Panc1 (cell line): Measurements from ENCODE around the gene RAB40B. TPM values are rescaled to one million over a fixed set of nuclear protein-coding genes. Genes with fewer than 3 reads are reported as not detected.
A peak's percentile ranks its signal among the peaks of the same experiment; 100 is the strongest.

ENCODE experiments used
- ATAC-seq: fragments of 200-7000 bp; cut with Tn5 transposase; 2 replicates; pipeline ENCODE4 v1.9.1; 2020; ENCODE audit warnings: mild to moderate bottlenecking, moderate library complexity
- BruUV-seq: library from RNA; stranded (reverse); fragments of 400-500 nt; replicated peaks from 2 replicates; lab custom pipeline; 2021; lab: Mats Ljungman, UMichigan
- CTCF ChIA-PET: fragments of 300-600 bp; sonication (Branson Sonifier 250); formaldehyde crosslinking; loops from one replicate; lab custom pipeline; 2022; ENCODE audit warnings: antibody characterized with exemption; lab: Charles Lee
- POLR2A ChIA-PET: fragments of 300-600 bp; sonication (Branson Sonifier 250); formaldehyde crosslinking; loops from one replicate; lab custom pipeline; 2022; ENCODE audit warnings: antibody characterized with exemption; lab: Charles Lee
- DNase-seq: peaks from one replicate; pipeline ENCODE4 v3.0.0-alpha.2; 2010; ENCODE audit warnings: low read depth, low spot score
- H3K27ac ChIP-seq: 2 replicates; pipeline ENCODE4 v1.5.1; 2011; ENCODE audit warnings: mild to moderate bottlenecking, low read length, inconsistent platforms
- H3K27me3 ChIP-seq: fragments of 200-500 bp; sonication (Bioruptor generic); 2 replicates; pipeline ENCODE4 v1.6.0; 2014; ENCODE audit warnings: low read length, inconsistent platforms; ENCODE audit not compliant: control insufficient read depth, insufficient read depth
- H3K36me3 ChIP-seq: fragments of 200-500 bp; sonication (Bioruptor generic); 2 replicates; pipeline ENCODE4 v1.5.1; 2014; ENCODE audit warnings: inconsistent platforms, mild to moderate bottlenecking, low read length, moderate library complexity; ENCODE audit not compliant: control insufficient read depth, insufficient read depth
- H3K4me1 ChIP-seq: 2 replicates; pipeline ENCODE4 v1.5.1; 2011; ENCODE audit warnings: inconsistent platforms, mild to moderate bottlenecking, low read length, moderate library complexity; ENCODE audit not compliant: control insufficient read depth, insufficient read depth
- H3K4me3 ChIP-seq, 2 experiments: 2 replicates each; pipeline ENCODE4 v1.5.1; 2011 to 2012; ENCODE audit warnings: low read depth in 2 of 2, low read length in 2 of 2, mild to moderate bottlenecking in 2 of 2, inconsistent platforms in 1 of 2, moderate library complexity in 1 of 2
- H3K9me3 ChIP-seq: fragments of 200-500 bp; sonication (Bioruptor generic); 2 replicates; pipeline ENCODE4 v1.5.1; 2014; ENCODE audit warnings: low read depth, mild to moderate bottlenecking, inconsistent platforms, low read length, moderate library complexity; ENCODE audit not compliant: control insufficient read depth, insufficient read depth
- CTCF ChIP-seq: fragments of 450-650 bp; IDR thresholded peaks from 2 replicates; pipeline ENCODE4 v1.5.1; 2017; ENCODE audit warnings: mild to moderate bottlenecking
- POLR2AphosphoS5 ChIP-seq: IDR thresholded peaks from 2 replicates; pipeline ENCODE4 v1.6.1; 2012; ENCODE audit warnings: mild to moderate bottlenecking, low read depth, low read length, moderate library complexity
- REST ChIP-seq, 2 experiments: IDR thresholded peaks; 2 replicates each; pipeline ENCODE4 v1.6.1; 2011 to 2012; ENCODE audit warnings: low read depth in 2 of 2, control low read depth in 1 of 2, low read length in 1 of 2, mild to moderate bottlenecking in 1 of 2, moderate library complexity in 1 of 2; ENCODE audit not compliant: insufficient read depth in 1 of 2
- SIN3A ChIP-seq: IDR thresholded peaks from 2 replicates; pipeline ENCODE4 v1.6.1; 2012; ENCODE audit warnings: low read depth, mild to moderate bottlenecking, low read length, moderate library complexity, borderline replicate concordance; ENCODE audit not compliant: insufficient read depth
- TCF7L2 ChIP-seq: IDR thresholded peaks from 2 replicates; pipeline ENCODE4 v1.6.1; 2011; ENCODE audit warnings: mild to moderate bottlenecking, low read depth, low read length, inconsistent platforms
- in situ Hi-C: cut with HindIII; loops from 2 replicates; pipeline ENCODE4 v1.10.0; 2016; ENCODE audit warnings: low sequenced_read_pairs, low pct_unique_long_range_greater_than_20kb
- intact Hi-C: fragments of 100-400 bp; cut with micrococcal nuclease; formaldehyde crosslinking; loops from one replicate; pipeline ENCODE4 v1.10.0; 2022; ENCODE audit not compliant: unreplicated experiment
- total RNA-seq: library from RNA; stranded (reverse); gene quantifications from one replicate; pipeline ENCODE4 v1.2.1, GENCODE V29; 2021; ENCODE audit not compliant: unreplicated experiment

RAB40B gene
- total RNA-seq, 1 experiment from 2014 or later = 7.1 TPM

DNA sequence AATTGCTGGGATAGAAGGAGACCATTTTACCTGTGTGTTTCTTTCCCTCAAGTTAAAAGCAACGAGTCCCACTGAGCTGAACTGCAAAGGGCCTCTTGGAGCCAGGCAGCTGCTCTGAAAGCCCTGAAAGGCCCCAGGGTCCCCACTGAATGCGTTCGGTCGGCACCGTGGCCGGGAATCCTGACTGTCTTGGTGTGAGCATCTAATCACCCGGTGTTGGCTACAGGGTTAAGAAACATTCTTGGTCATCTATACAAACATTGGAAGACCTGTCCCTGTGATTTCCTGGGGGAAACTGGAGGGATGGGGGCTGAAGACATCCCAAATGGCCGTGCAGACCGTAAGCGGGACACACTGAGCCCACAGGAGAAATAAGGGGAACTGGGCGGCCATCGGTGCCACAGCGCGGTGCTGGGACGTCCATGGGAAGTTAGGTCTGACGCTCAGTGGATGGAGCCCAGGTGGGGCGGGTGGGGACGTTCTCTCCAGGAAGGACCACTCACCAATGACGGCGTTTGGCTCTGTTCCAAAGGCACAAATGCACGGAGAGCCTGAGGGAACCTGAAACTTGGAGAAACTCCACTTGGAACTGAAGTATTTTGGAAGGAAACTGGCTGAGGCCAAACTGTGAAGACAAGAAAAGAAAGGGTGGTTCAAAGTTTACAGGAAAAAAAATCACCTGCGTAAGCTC is 82.3 kb downstream of the RAB40B start:
- Histone ChIP-seq H3K27ac (no peak overlapping the region), H3K36me3 (peaks cover 17% of the 10 kb centered on the region; the same call in 1 of the 2 replicates), H3K4me1 (no peaks in the 10 kb centered on the region), H3K4me3 (no peak overlapping the region), H3K9me3 (no peaks in the 10 kb centered on the region), H3K27me3 (no peaks in the 10 kb centered on the region)
- no peak for TF ChIP-seq REST (IDR thresholded peaks at IDR 0.05; ENCODE audit: insufficient read depth in 1 of 2, low read depth in 2 of 2, low read length in 1 of 2)
- TF ChIP-seq POLR2AphosphoS5 = no peak
- TF ChIP-seq CTCF = no peak
- no peak for TF ChIP-seq TCF7L2
- no peak for TF ChIP-seq SIN3A
- intact Hi-C loops = no loop called here
- ChIA-PET POLR2A (no interaction called here), CTCF (no interaction called here)
- in situ Hi-C loops = no loop called here
- DNase-seq (no peak), ATAC-seq (no peak)
- no TSS peak for BruUV-seq

- in situ Hi-C loops (no loop called here), intact Hi-C loops (no loop called here)
- no peaks in the 10 kb centered on the region for H3K4me1 ChIP-seq
- TF ChIP-seq SIN3A (no peak), CTCF (no peak), REST (IDR thresholded peaks at IDR 0.05; ENCODE audit: insufficient read depth in 1 of 2, low read depth in 2 of 2, low read length in 1 of 2) (no peak), POLR2AphosphoS5 (no peak), TCF7L2 (no peak)
- ChIA-PET CTCF (no interaction called here), POLR2A (no interaction called here)
- ATAC-seq (peak; percentile 40; the same call in 1 of the 2 replicates), DNase-seq (no peak)
- no peaks in the 10 kb centered on the region for H3K27me3 ChIP-seq
- H3K36me3 ChIP-seq = peaks cover 12% of the 10 kb centered on the region; the same call in 1 of the 2 replicates
- H3K9me3 ChIP-seq = no peaks in the 10 kb centered on the region
- no peak overlapping the region for H3K4me3 ChIP-seq
- H3K27ac ChIP-seq = no peak overlapping the region
- BruUV-seq = TSS peak; percentile 88
Observed at GRCh38 chr17:82615084-82616020, 83.1 kb downstream of the RAB40B start.
